Loucy (cell line): Measurements from ENCODE around the gene NAA25.

Experiments used
- CTCF ChIP-seq: fragments of 200-600 bp; sonication (generic); conservative IDR thresholded peaks from 2 replicates; pipeline ENCODE4 v1.5.1; 2014; ENCODE audit warnings: mild to moderate bottlenecking, antibody characterized with exemption, low read length
- EZH2phosphoT487 ChIP-seq: fragments of 200-600 bp; IDR thresholded peaks from 2 replicates; pipeline ENCODE4 v1.6.1; 2018; ENCODE audit warnings: antibody characterized with exemption, mild to moderate bottlenecking, moderate library complexity, borderline replicate concordance

GRCh38 chr12:111981987-111982386 lies 126.6 kb downstream of the NAA25 start:
- no peak for TF ChIP-seq CTCF
- TF ChIP-seq EZH2phosphoT487 = no peak
